ENCODE data around the gene EML6.

The EML6 gene

DNA sequence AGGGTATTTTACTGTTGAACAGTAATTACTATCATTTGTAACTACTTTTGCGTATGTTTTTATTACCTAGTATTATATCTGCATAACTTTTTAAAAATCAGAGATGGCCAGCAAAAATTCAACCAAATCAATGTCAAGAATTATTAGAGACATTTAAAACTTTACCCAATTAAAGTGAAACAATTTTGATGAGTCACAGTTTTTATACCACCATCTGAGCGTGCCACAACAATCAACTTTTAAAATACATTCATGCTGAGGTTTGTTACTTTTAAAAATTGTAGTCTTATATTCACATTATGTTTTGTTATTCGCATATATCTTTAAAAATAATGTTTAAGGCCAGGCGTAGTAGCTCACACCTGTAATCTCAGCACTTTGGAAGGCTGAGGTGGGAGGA, 211.9 kb downstream of the EML6 start:
- DNase-seq (ENCODE audit: low read depth) = no peak
- H3K4me3 ChIP-seq (ENCODE audit: control insufficient read depth, low read depth, low read length) = no peak overlapping the region
- TF ChIP-seq, protein P1, sequence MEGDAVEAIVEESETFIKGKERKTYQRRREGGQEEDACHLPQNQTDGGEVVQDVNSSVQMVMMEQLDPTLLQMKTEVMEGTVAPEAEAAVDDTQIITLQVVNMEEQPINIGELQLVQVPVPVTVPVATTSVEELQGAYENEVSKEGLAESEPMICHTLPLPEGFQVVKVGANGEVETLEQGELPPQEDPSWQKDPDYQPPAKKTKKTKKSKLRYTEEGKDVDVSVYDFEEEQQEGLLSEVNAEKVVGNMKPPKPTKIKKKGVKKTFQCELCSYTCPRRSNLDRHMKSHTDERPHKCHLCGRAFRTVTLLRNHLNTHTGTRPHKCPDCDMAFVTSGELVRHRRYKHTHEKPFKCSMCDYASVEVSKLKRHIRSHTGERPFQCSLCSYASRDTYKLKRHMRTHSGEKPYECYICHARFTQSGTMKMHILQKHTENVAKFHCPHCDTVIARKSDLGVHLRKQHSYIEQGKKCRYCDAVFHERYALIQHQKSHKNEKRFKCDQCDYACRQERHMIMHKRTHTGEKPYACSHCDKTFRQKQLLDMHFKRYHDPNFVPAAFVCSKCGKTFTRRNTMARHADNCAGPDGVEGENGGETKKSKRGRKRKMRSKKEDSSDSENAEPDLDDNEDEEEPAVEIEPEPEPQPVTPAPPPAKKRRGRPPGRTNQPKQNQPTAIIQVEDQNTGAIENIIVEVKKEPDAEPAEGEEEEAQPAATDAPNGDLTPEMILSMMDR (conservative IDR thresholded peaks at IDR 0.05; ENCODE audit: control insufficient read depth, insufficient read depth, low read depth, low read length) = no peak

DNA sequence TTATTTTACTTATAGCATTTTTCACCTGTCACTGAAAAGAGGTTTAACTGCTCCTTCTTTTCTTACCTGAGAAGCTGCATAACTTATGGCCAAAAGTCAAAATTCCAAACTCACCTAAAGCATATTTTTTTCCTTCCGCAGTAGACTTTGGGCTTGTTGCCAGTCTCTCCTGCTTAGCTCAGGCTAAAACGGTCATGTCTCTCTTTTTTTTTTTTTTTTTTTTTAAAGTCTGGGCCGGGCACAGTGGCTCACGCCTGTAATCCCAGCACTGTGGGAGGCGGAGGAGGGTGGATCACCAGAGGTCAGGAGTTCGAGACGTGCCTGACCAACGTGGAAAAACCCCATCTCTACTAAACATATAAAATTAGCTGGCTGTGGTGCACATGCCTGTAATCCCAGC, 213.3 kb downstream of the EML6 start:
- TF ChIP-seq, protein P1 (conservative IDR thresholded peaks at IDR 0.05; ENCODE audit: control insufficient read depth, insufficient read depth, low read depth, low read length) = no peak
- H3K4me3 ChIP-seq (ENCODE audit: control insufficient read depth, low read depth, low read length) = no peak overlapping the region
- no peak for DNase-seq (ENCODE audit: low read depth)

DNA sequence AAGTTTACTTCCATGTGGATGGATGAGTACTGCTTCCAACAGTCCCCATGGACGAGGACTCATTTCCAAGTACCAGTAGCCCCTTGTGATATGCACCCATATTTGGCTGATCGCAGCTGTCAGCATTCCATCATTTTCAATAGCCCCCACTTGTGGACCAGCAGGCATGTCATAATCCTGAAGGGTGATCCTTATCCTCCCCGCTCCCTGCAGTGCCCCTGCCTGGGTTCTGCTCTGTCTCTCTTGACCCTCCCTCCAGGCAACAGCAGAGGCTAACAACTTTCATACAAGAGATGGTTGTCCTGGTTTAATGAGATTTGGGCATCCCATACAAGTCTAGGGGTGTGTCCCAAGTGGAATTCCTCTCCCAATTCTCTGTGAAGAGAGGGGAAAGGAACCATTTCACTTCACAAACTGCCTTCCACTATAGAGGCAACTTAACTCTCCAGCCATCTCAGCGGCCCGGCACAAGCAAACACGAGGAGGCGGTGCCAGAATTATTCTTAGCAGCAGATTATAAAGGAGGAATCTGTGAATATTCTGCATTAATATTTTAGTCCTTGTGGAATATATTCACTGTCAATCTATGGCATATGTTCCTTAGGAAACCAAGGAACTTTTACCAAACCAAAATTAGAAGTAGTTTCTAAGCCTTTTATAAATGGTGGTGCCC, 216.1 kb downstream of the EML6 start:
- TF ChIP-seq, protein P1 (conservative IDR thresholded peaks at IDR 0.05; ENCODE audit: control insufficient read depth, insufficient read depth, low read depth, low read length) = no peak
- no peak overlapping the region for H3K4me3 ChIP-seq (ENCODE audit: control insufficient read depth, low read depth, low read length)
- DNase-seq (ENCODE audit: low read depth) = no peak

DNA sequence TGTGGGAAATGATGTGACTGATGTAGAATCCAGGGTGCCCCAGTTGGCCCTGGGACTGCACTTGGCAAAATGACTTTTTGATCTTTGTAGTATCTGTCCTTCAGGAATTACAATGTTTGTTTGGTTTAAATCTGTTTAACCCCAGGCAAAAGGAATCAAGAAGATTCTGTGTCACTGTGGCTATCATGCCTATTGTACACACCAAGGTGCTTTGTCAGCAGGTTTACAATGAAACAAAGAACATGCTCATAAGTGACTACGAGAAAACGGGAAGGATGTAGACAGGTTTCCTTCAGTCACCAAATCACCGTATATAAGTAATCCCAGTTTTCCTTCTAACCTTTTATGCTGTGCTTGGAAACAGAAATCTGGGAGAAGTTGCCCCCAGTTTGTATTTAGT, 217.3 kb downstream of the EML6 start:
- no peak overlapping the region for H3K4me3 ChIP-seq (ENCODE audit: control insufficient read depth, low read depth, low read length)
- no peak for DNase-seq (ENCODE audit: low read depth)
- TF ChIP-seq, protein P1 (conservative IDR thresholded peaks at IDR 0.05; ENCODE audit: control insufficient read depth, insufficient read depth, low read depth, low read length) = no peak

DNA sequence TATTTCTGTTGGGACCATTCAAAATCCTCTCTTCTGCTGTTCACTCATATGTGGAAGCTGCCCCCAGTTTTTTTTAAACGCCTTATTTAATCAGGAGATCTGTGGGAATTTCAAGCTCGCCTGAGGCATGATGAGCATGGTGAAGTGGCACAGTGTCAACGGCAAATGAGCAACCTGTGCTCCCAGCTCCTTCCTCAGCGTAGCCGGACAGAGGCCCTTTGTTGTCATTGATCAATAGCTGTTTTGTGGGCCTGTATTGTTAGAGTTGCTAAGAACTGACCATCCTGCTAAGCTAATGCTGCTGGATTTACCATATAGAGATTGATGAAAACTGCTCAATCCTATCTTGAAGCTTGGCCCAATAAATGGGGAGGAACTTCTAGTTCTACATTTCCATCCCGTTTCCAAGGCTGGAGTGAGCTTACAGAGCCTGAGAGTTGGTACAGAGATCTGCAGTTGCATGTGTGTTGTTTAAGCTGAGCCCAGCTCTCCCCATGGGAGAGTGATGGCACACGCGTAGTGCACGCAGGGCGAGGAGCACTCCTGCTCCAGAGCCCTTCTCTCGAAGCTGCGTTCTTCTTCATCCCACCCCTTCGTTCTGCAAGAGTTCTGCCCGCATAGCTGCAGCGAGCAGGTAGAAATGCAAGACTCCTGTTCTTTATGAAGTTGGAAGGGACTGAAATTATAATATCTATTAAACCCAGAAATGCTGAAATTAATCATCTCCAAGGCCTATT, 218.0 kb downstream of the EML6 start:
- DNase-seq (ENCODE audit: low read depth) = no peak
- TF ChIP-seq, protein P1 (conservative IDR thresholded peaks at IDR 0.05; ENCODE audit: control insufficient read depth, insufficient read depth, low read depth, low read length) = no peak
- H3K4me3 ChIP-seq (ENCODE audit: control insufficient read depth, low read depth, low read length) = no peak overlapping the region

DNA sequence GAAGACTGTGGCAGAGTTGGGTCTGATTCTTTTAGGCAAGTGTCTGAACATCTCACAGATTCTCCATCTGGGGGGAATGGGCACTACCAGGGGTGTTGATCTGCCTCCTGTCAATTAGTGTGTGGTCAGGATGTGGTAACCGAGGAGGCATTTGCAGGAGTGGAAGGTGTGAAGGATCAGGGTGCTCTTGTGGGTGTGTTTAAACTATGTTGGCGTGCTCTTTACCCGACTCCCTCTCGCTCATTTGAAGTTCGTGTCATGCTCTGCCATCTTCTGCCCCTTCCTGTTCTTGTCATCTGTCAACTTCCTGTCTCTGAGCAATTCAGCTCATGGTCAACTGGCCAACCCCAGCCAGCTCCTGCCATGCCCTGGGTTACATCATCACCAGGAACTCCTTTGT, 218.9 kb downstream of the EML6 start:
- no peak overlapping the region for H3K4me3 ChIP-seq (ENCODE audit: control insufficient read depth, low read depth, low read length)
- TF ChIP-seq, protein P1 (conservative IDR thresholded peaks at IDR 0.05; ENCODE audit: control insufficient read depth, insufficient read depth, low read depth, low read length) = no peak
- DNase-seq (ENCODE audit: low read depth) = no peak

Measured in fibroblast of mammary gland (primary cell).